GM21576 (cell line): ENCODE results near the gene TRAIP.
"Not testable (repeated sequence)": the region's sequence is repeated elsewhere in the genome, so short reads cannot be mapped to it uniquely, and the experiment has no call there.

Experiments used
- ATAC-seq: cut with Tn5 transposase; IDR thresholded peaks from one replicate; pipeline ENCODE4 v1.9.1; 2021; ENCODE audit warnings: mild to moderate bottlenecking, moderate library complexity; ENCODE audit not compliant: unreplicated experiment

TRAIP gene

GRCh38 chr3:49793486-49794085 lies 62.8 kb downstream of the TRAIP start:
- ATAC-seq, result no peak

- ATAC-seq, result no peak
Measured at GRCh38 chr3:49792371-49793150, 63.8 kb downstream of the TRAIP start.

- no peak for ATAC-seq
Measured at GRCh38 chr3:49791571-49791970, 64.8 kb downstream of the TRAIP start.

- no peak for ATAC-seq
Measured at GRCh38 chr3:49790626-49791411, 65.5 kb downstream of the TRAIP start.

- no peak for ATAC-seq
Measured at GRCh38 chr3:49788056-49788455, 68.3 kb downstream of the TRAIP start.

- no peak for ATAC-seq
Measured at GRCh38 chr3:49787536-49787935, 68.8 kb downstream of the TRAIP start.

GRCh38 chr3:49787182-49787464 lies 69.2 kb downstream of the TRAIP start:
- no peak for ATAC-seq

GRCh38 chr3:49786357-49787181 lies 69.8 kb downstream of the TRAIP start, which contains the start of gene IP6K1:
IP6K1 (minus strand) TSS chr3:49786542; CDS start chr3:49748040, 38,502 bp downstream.
- ATAC-seq, result peak; percentile 98

GRCh38 chr3:49785565-49786356 lies 70.6 kb downstream of the TRAIP start:
- ATAC-seq, result peak; percentile 36

- ATAC-seq, result not testable (repeated sequence)
Measured at GRCh38 chr3:49782277-49782676, 74.1 kb downstream of the TRAIP start.

GRCh38 chr3:49781415-49782199 lies 74.8 kb downstream of the TRAIP start:
- ATAC-seq, result no peak

GRCh38 chr3:49780975-49781365 lies 75.4 kb downstream of the TRAIP start:
- not testable (repeated sequence) for ATAC-seq

- no peak for ATAC-seq
Measured at GRCh38 chr3:49780080-49780974, 76.0 kb downstream of the TRAIP start.

- no peak for ATAC-seq
Measured at GRCh38 chr3:49779358-49780079, 76.8 kb downstream of the TRAIP start.
